Stomach smooth muscle (tissue), 2 donors: ENCODE data around the gene CFAP119.
A peak's percentile ranks its signal among the peaks of the same experiment; 100 is the strongest.

ENCODE experiments used
- H3K27ac ChIP-seq: one replicate; pipeline ENCODE4 v1.7.0; 2013; ENCODE audit warnings: mild to moderate bottlenecking, low read length, inconsistent platforms
- H3K27me3 ChIP-seq, 2 donors: one replicate each; pipeline ENCODE4 v1.7.0; 2013; ENCODE audit warnings: low read length in 2 of 2; ENCODE audit not compliant: insufficient read depth in 2 of 2, control insufficient read depth in 1 of 2
- H3K36me3 ChIP-seq, 2 donors: one replicate each; pipeline ENCODE4 v1.7.0; 2013; ENCODE audit warnings: low read length in 2 of 2; ENCODE audit not compliant: control insufficient read depth in 2 of 2, insufficient read depth in 2 of 2
- H3K4me1 ChIP-seq: one replicate; pipeline ENCODE4 v1.7.0; 2013; ENCODE audit warnings: low read length; ENCODE audit not compliant: control insufficient read depth, insufficient read depth
- H3K4me3 ChIP-seq, 2 donors: one replicate each; pipeline ENCODE4 v1.7.0; 2013; ENCODE audit warnings: low read length in 2 of 2
- H3K9ac ChIP-seq, 2 donors: one replicate each; pipeline ENCODE4 v1.7.0; 2013; ENCODE audit warnings: low read length in 2 of 2, mild to moderate bottlenecking in 1 of 2
- H3K9me3 ChIP-seq, 2 donors: one replicate each; pipeline ENCODE4 v1.7.0; 2013; ENCODE audit warnings: low read length in 2 of 2; ENCODE audit not compliant: control insufficient read depth in 2 of 2
- donor health status: healthy.
- donor health status: Pancreatic carcinoma.

Gene CFAP119

DNA sequence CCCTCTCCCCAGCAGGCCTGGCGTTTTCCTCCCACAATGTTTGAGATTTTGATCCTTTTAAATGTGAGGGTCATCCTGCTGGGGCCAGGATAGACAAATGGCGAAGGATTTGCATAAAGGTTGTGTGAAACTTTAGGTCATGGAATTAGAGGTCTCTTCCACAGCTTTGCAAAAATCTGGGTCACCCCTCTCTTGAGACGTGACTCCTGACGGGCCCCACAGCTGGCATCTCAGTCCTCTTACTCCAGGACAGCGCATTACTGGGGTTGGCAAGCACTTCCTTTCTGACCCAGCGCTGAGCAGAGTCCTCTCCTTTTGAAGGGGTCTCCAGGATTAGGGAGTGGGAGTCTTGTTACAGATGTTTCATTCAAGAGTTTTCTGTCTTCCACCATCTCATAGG lies 17.7 kb upstream of the CFAP119 start:
- Histone ChIP-seq H3K36me3 (peaks cover 13 to 26% of the 10 kb centered on the region in 2 donors), H3K4me3 (no peak overlapping the region), H3K27ac (no peak overlapping the region), H3K9ac (no peak overlapping the region), H3K27me3 (no peaks in the 10 kb centered on the region), H3K9me3 (no peaks in the 10 kb centered on the region), H3K4me1 (peaks cover 22% of the 10 kb centered on the region)

DNA sequence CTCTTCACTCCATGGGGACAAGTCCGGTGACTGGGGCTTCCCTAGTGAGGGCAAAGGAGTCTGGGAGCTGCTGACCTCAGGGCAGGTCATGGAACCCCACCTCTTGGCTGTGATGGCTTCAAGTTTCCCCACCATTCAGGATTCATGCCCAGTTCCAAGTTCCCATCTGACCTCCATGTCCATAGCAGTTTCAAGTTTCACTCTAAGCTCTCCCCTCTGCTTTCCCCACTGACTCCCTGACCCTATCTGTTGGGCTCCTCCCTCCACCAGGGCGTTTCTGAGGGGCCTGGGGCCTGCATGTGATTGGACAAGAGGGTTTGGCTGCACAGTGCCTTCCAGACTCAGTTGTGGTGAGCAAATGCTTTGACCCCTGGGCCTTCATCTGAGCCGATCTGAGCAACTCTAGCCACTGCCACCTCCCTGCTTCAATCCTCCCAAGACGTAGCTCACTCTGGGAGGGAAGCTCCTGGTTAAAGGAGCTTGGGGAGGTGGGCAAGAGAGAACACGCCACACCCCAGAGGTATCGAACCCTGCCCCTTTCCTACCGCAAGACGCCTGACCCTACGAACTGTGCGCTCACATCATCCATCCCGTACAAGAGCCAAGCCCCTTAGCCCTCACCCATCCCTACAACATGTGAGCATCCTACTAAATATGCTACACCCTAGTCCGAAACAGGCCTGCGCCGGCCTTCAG lies 16.8 kb upstream of the CFAP119 start:
- Histone ChIP-seq H3K9ac (no peak overlapping the region), H3K4me3 (no peak overlapping the region), H3K9me3 (no peaks in the 10 kb centered on the region), H3K4me1 (peaks cover 25% of the 10 kb centered on the region), H3K27ac (peak overlapping the region; percentile 24), H3K27me3 (no peaks in the 10 kb centered on the region), H3K36me3 (peaks cover 16 to 26% of the 10 kb centered on the region in 2 donors)

DNA sequence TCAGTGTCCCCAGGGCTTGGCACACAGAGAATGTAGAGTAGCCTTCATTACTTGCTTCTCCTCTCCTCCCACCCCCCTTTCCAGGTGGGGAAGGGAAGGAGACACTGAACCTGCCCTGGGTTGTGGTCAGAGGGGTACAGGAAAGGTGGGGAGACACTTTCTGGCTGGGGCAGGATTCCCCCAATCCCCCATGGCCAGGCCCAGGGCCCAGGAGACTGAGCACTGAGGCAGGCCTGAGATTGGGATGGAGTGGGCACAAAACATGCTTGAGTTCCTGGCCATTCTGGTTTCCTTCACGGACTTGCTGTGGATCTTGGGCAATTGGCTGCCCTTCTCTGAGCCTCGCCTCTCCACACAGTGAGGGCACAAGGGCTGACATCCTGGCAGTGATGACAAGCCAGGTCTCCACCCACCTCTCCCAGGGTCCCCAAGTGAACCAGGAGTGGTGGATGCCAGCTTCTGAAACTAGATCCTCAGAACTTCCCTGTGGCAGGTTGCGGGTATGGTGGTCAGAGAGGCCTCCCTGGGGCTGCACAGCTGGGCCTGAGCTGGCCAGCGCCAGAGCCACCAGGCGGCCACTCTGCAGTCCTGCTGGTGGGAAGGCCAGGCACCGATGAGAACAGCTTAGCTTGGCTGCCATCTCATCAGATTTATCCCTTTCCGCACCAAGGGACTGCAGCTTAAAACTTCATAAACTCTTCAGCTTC lies 15.9 kb upstream of the CFAP119 start:
- no peaks in the 10 kb centered on the region for H3K27me3 ChIP-seq
- no peak overlapping the region for H3K9ac ChIP-seq
- H3K9me3 ChIP-seq, result no peaks in the 10 kb centered on the region
- peaks cover 25% of the 10 kb centered on the region for H3K4me1 ChIP-seq
- peaks cover 15 to 21% of the 10 kb centered on the region in 2 donors for H3K36me3 ChIP-seq
- H3K27ac ChIP-seq, result peak overlapping the region; percentile 24
- no peak overlapping the region for H3K4me3 ChIP-seq

DNA sequence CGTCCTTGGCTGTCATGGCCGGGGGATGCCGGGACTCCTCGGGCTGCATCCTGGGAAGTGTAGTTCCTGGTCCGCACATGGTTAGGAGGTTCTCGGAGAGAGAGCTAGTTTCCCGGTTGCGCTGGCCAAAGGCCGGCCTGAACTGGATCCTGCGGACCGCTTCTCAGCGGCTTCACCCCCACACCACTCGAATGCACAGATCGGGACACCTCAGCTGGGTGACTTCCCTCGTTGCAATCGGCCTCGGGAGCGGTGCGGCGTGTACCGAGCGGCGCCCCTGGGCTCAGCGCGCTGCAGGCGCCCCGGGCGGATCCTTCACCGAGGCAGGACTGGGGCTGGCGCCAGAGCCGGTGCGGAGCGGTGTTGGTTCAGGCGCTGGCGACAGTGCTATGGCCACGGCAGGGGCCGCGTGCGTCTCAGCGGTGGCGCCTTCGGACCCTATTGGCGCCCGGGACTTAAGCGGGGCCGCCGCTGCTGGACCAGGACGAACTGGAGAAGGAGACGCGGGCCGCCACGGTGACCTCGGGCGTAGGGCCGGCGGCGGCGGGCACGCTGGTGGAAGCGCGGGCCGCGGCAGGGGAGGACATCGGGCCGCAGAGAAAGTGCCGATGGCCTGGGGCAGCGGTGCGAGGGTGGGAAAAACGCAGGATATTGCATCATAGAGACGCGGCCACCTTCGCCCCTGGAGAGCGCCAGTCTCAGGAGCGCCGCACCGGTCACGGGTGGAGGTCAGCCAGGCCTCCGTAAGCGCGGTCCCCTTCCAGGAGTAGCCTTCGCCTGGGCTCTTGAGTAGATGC lies 13.7 kb upstream of the CFAP119 start:
- H3K36me3 ChIP-seq, result peaks cover 20 to 28% of the 10 kb centered on the region in 2 donors
- H3K27ac ChIP-seq, result peak overlapping the region; percentile 81
- H3K27me3 ChIP-seq, result no peaks in the 10 kb centered on the region
- no peaks in the 10 kb centered on the region for H3K9me3 ChIP-seq
- peaks cover 25% of the 10 kb centered on the region for H3K4me1 ChIP-seq
- H3K9ac ChIP-seq, result peak overlapping the region; percentile 81
- peak overlapping the region; percentile 84 to 89 for H3K4me3 ChIP-seq

DNA sequence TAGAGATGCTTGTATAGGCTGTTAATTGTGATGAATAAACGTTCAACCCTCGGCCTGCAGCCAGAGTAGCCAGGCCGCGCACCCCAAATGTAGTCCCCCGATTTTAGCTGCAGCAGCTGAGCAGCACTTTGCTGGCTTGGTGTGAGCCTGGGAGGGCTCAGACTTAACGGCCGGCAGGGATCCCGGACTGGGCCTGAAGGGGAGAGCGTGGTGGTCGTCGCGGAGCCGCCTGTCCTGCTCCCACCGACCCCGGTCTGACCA lies 13.2 kb upstream of the CFAP119 start:
- H3K9me3 ChIP-seq, result no peaks in the 10 kb centered on the region
- peaks cover 25% of the 10 kb centered on the region for H3K4me1 ChIP-seq
- H3K4me3 ChIP-seq, result peak overlapping the region; percentile 84 to 89
- peaks cover 22 to 32% of the 10 kb centered on the region in 2 donors for H3K36me3 ChIP-seq
- peak overlapping the region; percentile 64 to 81 for H3K9ac ChIP-seq
- H3K27ac ChIP-seq, result peak overlapping the region; percentile 81
- H3K27me3 ChIP-seq, result no peaks in the 10 kb centered on the region

DNA sequence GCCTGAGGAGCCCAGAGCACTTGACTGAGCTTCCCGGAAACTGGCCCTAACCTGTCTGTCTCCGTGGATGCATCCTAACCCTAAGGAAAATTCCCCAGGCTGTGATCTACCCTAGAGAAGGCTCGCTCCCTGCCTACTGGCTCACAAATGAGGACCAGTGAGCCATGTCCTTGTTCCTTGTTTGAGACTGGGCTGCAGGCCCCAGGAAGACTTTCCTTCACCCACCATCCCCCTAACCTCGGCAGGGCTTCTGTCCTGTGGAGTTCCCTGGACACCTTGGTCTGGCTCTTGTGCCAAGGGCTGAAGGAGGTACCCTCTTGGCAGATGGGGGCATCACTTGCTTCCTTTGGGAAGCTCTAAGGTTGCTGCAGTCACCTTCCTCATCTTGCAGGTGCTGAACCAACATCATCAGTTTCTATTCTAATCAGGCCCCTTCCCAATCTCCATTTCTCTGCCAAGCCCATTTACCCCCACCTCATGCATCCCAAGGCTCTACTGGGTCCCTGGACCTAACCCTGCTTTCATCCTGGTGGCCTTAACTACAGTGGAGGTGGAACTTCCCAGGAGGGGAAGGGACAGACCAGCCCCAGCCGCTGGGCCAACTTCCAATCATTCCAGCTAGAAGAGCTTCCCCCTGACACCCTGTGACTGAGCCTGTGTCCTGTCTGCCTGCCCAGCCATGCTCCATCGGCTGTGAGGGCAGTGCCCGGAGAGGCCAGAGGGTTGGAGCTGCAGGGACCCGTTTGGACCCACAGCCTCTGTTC lies 12.7 kb upstream of the CFAP119 start:
- Histone ChIP-seq H3K9ac (peak overlapping the region; percentile 64 to 81), H3K4me1 (peaks cover 25% of the 10 kb centered on the region), H3K9me3 (no peaks in the 10 kb centered on the region), H3K4me3 (peak overlapping the region; percentile 84 to 89), H3K27ac (peak overlapping the region; percentile 81), H3K27me3 (no peaks in the 10 kb centered on the region), H3K36me3 (peaks cover 24 to 35% of the 10 kb centered on the region in 2 donors)

DNA sequence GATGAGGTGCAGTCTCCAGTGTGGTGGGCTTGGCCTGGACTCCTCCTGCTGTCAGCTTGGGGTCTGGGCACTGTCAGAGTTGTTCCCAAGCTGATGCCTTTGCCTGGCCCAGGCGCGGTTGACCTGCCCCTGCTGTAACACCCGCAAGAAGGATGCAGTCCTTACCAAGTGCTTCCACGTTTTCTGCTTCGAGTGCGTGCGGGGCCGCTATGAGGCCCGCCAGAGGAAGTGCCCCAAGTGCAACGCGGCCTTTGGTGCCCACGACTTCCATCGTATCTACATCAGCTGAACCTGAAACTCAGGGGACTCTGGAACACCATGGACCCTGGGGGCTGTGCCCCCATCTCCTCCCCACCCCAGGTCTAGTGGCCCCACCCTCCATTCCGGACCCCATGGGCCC lies 12.0 kb upstream of the CFAP119 start:
- H3K4me3 ChIP-seq, result no peak overlapping the region
- H3K27me3 ChIP-seq, result no peaks in the 10 kb centered on the region
- H3K9me3 ChIP-seq, result no peaks in the 10 kb centered on the region
- no peak overlapping the region for H3K9ac ChIP-seq
- H3K36me3 ChIP-seq, result peaks cover 31 to 42% of the 10 kb centered on the region in 2 donors
- no peak overlapping the region for H3K27ac ChIP-seq
- peaks cover 25% of the 10 kb centered on the region for H3K4me1 ChIP-seq

DNA sequence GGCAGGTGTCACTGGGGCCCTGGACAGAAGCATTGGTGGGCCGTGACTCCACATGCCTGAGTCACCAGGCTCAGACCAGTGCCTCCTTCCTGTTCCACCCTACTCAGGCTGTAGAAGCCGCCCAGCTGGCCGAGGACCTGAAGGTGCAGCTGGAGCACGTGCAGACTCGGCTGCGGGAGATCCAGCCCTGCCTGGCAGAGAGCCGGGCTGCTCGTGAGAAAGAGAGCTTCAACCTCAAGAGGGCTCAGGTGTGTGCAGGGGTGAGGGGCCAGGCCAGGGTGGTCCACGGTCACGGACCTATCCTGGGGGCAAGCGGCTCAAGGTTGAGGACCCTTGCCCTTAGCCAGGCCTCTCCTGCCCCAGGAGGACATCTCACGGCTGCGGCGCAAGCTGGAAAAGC lies 9.9 kb upstream of the CFAP119 start:
- no peaks in the 10 kb centered on the region for H3K27me3 ChIP-seq
- H3K9me3 ChIP-seq, result no peaks in the 10 kb centered on the region
- H3K36me3 ChIP-seq, result peaks cover 50 to 60% of the 10 kb centered on the region in 2 donors
- H3K4me3 ChIP-seq, result no peak overlapping the region
- peaks cover 19% of the 10 kb centered on the region for H3K4me1 ChIP-seq
- no peak overlapping the region for H3K27ac ChIP-seq
- H3K9ac ChIP-seq, result no peak overlapping the region

DNA sequence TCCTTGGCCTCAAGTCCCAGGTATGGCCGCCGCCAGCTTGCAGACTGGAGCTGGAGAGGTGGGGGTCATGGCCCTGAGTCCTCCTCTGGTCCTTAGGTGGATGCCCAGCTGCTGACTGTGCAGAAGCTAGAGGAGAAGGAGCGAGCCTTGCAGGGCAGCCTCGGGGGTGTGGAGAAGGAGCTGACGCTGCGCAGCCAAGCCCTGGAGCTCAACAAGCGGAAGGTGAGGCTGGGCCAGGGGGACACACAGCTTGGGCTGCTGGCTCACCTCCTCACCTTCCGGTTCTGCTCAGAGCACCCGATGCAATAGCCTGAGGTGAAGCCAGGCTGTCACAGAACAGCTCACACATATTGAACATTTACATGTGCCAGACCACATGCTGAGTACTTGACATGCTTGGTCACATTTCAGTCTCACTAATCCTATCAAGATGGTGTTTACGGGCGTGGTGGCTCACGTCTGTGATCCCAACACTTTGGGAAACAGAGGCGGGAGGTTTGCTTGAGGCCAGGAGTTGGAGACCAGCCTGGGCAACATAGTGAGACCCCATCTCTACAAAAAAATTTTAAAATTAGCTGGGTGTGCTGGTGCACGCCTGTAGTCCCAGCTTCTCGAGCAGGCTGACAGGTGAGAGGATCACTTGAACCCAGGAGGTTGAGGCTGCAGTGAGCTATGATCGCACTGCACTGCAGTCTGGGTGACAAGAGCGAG lies 7.7 kb upstream of the CFAP119 start:
- H3K27me3 ChIP-seq, result no peaks in the 10 kb centered on the region
- no peak overlapping the region for H3K9ac ChIP-seq
- H3K9me3 ChIP-seq, result no peaks in the 10 kb centered on the region
- peaks cover 63 to 82% of the 10 kb centered on the region in 2 donors for H3K36me3 ChIP-seq
- no peak overlapping the region for H3K4me3 ChIP-seq
- H3K27ac ChIP-seq, result no peak overlapping the region
- H3K4me1 ChIP-seq, result peaks cover 3% of the 10 kb centered on the region
